ENCODE data around the gene ZNF417.
"Not testable (repeated sequence)": the region's sequence is repeated elsewhere in the genome, so short reads cannot be mapped to it uniquely, and the experiment has no call there.

ZNF417 gene

DNA sequence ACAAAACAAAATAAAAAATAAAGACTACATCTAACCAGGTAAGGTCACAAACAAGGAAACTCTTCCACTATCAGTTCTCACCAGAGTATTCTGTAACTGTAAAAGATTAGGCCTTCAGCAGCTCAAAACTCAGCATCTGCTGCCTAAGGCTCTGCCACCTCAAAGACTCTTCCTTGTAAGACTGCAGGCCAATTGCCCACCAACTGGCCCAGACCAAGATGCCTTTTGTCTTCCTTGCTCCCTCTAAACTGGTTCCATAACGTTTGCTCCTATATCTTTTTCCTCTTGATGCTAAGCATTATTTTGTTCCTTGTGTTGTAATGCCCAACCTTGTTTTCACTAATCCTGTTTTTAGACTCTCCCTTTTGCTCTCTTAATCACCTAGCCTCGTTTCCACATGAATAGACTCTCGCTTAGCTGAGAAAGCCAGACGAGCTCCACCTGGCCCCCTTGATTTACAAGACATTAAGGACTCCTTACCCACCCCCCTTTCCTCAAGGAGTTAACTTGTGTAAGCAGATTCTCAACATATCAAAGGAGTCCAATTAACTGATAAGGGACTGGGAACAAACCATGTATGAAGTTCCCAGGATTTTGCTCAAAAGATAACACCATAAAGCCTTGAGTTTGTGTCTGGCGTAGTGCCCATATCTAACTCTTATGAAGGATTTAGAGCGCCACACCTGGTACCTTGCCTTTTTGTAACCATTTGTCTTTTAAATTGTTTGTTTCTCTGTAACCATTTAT is 29.0 kb downstream of the ZNF417 start:
- DNase-seq = no peak

DNA sequence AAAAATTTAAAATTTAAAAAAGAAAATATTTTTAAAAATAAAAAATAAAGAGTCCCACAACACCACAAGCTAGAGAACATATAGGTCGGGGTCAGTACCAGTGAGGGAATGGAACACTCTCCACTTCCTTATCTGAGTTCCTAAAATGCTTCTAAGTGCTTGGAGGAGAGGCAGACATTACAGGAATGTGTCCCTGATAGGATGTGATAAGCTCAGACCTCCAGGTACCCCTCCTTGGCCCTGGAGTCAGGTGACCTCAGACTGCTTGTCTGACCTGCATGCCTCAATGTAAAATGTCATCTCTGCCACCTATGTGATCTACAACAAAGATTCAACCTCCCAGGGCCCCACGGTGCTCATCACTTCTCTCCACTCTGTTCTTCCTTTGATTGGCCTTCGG is 30.3 kb downstream of the ZNF417 start:
- DNase-seq = no peak

DNA sequence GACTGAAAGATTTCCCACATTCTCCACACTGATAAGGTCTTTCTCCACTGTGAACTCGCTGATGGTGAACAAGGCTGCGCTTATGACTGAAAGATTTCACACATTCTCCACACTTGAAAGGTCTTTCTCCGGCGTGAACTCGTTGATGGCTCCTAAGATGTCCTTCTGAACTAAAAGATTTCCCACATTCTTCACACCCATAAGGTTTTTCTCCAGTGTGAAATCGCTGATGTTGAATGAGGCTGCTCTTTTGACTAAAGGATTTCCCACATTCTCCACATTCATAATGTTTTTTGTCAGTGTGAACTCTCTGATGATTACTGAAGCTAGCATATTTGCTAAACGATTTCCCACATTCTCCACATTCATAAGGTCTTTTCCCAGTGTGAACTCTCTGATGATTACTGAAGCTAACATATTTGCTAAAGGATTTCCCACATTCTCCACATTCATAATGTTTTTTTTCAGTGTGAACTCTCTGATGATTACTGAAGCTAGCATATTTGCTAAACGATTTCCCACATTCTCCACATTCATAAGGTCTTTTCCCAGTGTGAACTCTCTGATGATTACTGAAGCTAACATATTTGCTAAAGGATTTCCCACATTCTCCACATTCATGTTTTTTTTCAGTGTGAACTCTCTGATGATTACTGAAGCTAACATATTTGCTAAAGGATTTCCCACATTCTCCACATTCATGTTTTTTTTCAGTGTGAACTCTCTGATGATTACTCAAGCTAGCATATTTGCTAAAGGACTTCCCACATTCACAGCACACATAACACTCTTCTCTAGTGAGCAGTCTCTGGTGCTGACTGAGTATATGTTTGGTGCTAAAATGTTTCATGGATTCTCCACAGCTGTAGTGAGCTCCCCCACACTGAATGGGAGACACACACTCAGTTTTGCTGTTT is 42.3 kb downstream of the ZNF417 start:
- DNase-seq = not testable (repeated sequence)

DNA sequence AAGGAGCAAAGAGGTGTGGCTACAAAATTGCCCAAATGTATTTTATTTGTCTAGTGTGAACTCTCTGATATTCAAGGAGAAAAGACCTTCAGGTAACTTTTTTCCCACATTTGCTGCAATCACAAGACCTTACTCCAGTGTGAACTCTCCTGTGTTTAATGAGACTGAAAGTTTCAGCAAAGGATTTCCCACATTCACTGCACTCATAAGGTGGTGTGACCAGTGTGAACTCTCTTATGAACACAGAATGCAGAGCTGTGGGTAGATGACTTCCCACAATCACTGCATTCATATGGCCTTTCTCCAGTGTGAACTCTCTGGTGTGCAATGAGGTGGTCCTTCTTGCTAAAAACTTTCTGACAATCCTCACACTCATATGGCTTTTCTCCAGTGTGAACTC is 43.9 kb downstream of the ZNF417 start:
- DNase-seq = no peak

DNA sequence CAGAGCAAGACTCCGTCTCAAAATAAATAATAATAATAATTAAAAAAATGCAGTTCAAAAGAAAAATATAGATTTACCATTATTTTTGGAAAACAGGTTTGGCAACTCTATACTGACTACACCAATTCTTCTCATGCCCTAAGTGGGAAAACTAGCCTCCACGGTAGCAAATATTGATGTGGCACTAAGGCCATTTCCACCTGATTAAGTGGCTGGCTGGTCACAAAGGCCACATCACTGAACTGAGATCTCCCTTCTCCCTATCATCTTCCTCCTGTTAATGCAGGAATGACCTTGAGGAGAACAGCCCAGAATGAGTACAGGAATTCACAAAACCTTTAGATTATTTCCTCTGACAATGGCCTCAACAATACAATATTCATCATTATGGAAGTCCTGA is 46.2 kb downstream of the ZNF417 start:
- no peak for DNase-seq

DNA sequence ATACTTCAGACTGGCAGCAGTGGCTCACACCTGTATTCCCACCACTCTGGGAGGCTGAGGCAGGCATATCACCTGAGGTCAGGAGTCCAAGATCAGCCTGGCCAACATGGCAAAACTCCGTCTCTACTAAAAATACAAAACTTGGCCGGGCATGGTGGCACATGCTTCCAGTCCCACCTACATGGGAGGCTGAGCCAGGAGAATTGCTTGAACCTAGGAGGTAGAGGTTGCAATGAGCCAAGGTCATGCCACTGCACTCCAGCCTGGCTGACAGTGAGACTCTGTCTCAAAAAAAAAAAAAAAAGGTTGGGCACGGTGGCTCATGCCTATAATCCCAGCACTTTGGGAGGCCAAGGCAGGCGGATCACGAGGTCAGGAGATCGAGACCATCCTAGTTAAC is 46.7 kb downstream of the ZNF417 start:
- DNase-seq = not testable (repeated sequence)

DNA sequence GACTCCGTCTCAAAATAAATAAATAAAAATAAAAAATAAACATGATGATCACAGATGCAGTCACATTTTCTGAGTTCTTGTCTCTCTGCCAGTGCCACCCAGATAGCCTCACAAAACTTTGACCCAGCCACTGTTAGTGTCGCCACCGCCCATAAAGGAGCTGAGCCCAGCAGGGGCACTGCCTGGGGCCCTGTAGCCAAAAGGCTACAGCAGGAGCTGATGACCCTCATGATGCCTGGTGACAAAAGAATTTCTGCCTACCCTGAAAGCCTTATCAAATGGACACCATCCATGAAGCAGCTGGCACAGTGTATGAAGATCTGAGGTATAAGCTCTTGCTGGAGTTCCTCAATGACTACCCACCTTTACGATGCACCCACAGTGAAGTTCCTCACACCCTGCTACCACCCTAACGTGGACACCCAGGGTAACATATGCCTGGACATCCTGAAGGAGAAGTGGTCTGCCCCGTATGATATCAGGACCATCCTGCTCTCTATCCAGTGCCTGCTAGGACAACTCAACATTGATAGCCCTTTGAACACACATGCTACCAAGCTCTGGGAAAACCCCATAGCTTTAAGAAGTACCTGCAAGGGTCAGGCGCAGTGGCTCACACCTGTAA is 48.4 kb downstream of the ZNF417 start:
- no peak for DNase-seq
